Body of pancreas (tissue), 4 donors: ENCODE measurements around the gene ATP13A2. TPM values are rescaled to one million over a fixed set of nuclear protein-coding genes. Genes with fewer than 3 reads are reported as not detected.

Source experiments
- ATAC-seq: fragments of 150-250 bp; one replicate; pipeline ENCODE4 v1.9.1; 2016
- DNase-seq, 4 donors: peaks; one replicate each; pipeline ENCODE4 v3.0.0-alpha.2; 2019
- H3K27ac ChIP-seq, 4 donors: fragments of 200-600 bp; sonication (generic); 1 replicate in 3 of 4; 2 replicates in 1 of 4; pipeline versions ENCODE4 v1.5.1 to v1.6.1; 2016 to 2019; ENCODE audit warnings: mild to moderate bottlenecking in 1 of 4, mixed read lengths in 1 of 4, moderate library complexity in 1 of 4
- H3K27me3 ChIP-seq, 2 donors: fragments of 200-600 bp; sonication (generic); one replicate each; pipeline ENCODE4 v1.6.0; 2016; ENCODE audit warnings: mild to moderate bottlenecking in 1 of 2
- H3K36me3 ChIP-seq, 2 donors: fragments of 200-600 bp; sonication (generic); replicated peaks in 1 of 2; 2 replicates each; pipeline ENCODE4 v1.5.1; 2016; ENCODE audit warnings: low read depth in 2 of 2; ENCODE audit not compliant: insufficient read depth in 1 of 2
- H3K4me1 ChIP-seq: fragments of 200-600 bp; sonication (generic); one replicate; pipeline ENCODE4 v1.6.0; 2016
- H3K4me3 ChIP-seq, 2 donors: fragments of 200-600 bp; sonication (generic); 1 replicate in 1 of 2; 2 replicates in 1 of 2; pipeline ENCODE4 v1.5.1; 2016 to 2019
- H3K9me3 ChIP-seq, 3 donors: fragments of 200-600 bp; sonication (generic); 1 replicate in 2 of 3; 2 replicates in 1 of 3; pipeline ENCODE4 v1.5.1; 2016
- CTCF ChIP-seq, 7 experiments: fragments of 450-650 bp in 4 of 7; fragments of 200-600 bp in 3 of 7; sonication (generic) in 3 of 7; IDR thresholded peaks; one replicate each; pipeline ENCODE4 v1.5.1; 2016 to 2019; ENCODE audit warnings: antibody characterized with exemption in 7 of 7
- POLR2A ChIP-seq, 3 donors: fragments of 450-650 bp; IDR thresholded peaks; one replicate each; pipeline ENCODE4 v1.6.1; 2016; ENCODE audit warnings: antibody characterized with exemption in 3 of 3, mild to moderate bottlenecking in 2 of 3
- WGBS, 2 donors: methylation state at CpG; one replicate each; pipeline ENCODE4 v1.1.5; 2017; 5-methylcytosine and 5-hydroxymethylcytosine counted together
- intact Hi-C: fragments of 100-400 bp; cut with DNase I; formaldehyde crosslinking; loops from one replicate; pipeline ENCODE4 v1.15.1; 2023
- total RNA-seq, 2 donors: library from RNA; depleted of rRNA; stranded (reverse); fragments of >200 nt; gene quantifications; one replicate each; pipeline ENCODE4 v1.1.0, GENCODE V29; 2016

ATP13A2 gene
- total RNA-seq, 2 donors from 2014 or later, result 56.8 to 61.0 TPM

GRCh38 chr1:17039522-17039921 lies 27.8 kb upstream of the ATP13A2 start:
- WGBS, 2 donors, result 95 to 96% methylated on average over 2 of the region's 2 CpGs
- no peak overlapping the region for H3K4me3 ChIP-seq
- TF ChIP-seq POLR2A (IDR thresholded peaks at IDR 0.05) (no peak), CTCF (IDR thresholded peaks at IDR 0.05) (no peak)
- H3K9me3 ChIP-seq, result no peaks in the 10 kb centered on the region
- intact Hi-C loops, result no loop called here
- no peaks in the 10 kb centered on the region for H3K27me3 ChIP-seq
- no peaks in the 10 kb centered on the region for H3K4me1 ChIP-seq
- DNase-seq (no peak), ATAC-seq (no peak)
- H3K27ac ChIP-seq, result no peak overlapping the region
- H3K36me3 ChIP-seq, result peaks cover 4 to 15% of the 10 kb centered on the region in 2 donors

- ATAC-seq, result no peak
- Histone ChIP-seq H3K9me3 (no peaks in the 10 kb centered on the region), H3K4me1 (peaks cover 36% of the 10 kb centered on the region), H3K36me3 (peaks cover 4 to 6% of the 10 kb centered on the region in 2 donors), H3K4me3 (no peak overlapping the region), H3K27ac (no peak overlapping the region), H3K27me3 (no peaks in the 10 kb centered on the region)
- intact Hi-C loops, result no loop called here
- no peak for TF ChIP-seq CTCF (IDR thresholded peaks at IDR 0.05)
- TF ChIP-seq POLR2A (IDR thresholded peaks at IDR 0.05), result no peak
- WGBS, 2 donors, result 81 to 85% methylated on average over 4 of the region's 4 CpGs
- DNase-seq, result no peak
Observed at GRCh38 chr1:17033481-17033880, 21.8 kb upstream of the ATP13A2 start.

- Histone ChIP-seq H3K4me1 (peaks cover 42% of the 10 kb centered on the region), H3K36me3 (peaks cover 3 to 6% of the 10 kb centered on the region in 2 donors), H3K4me3 (no peak overlapping the region), H3K27ac (peak overlapping the region in 1 of 4 donors; percentile 40), H3K9me3 (no peaks in the 10 kb centered on the region), H3K27me3 (no peaks in the 10 kb centered on the region)
- no peak for TF ChIP-seq POLR2A (IDR thresholded peaks at IDR 0.05)
- TF ChIP-seq CTCF (IDR thresholded peaks at IDR 0.05), result no peak
- WGBS, 2 donors, result 69 to 86% methylated on average over 3 of the region's 3 CpGs
- DNase-seq (no peak), ATAC-seq (no peak)
- intact Hi-C loops, result no loop called here
Observed at GRCh38 chr1:17032741-17033140, 21.0 kb upstream of the ATP13A2 start.

- Histone ChIP-seq H3K9me3 (no peaks in the 10 kb centered on the region), H3K27me3 (no peaks in the 10 kb centered on the region), H3K27ac (peak overlapping the region in 3 of 4 donors; percentile 39 to 49 (median 40)), H3K36me3 (peaks cover 0 to 3% of the 10 kb centered on the region in 2 donors), H3K4me3 (no peak overlapping the region), H3K4me1 (peaks cover 51% of the 10 kb centered on the region)
- TF ChIP-seq CTCF (IDR thresholded peaks at IDR 0.05), result no peak
- TF ChIP-seq POLR2A (IDR thresholded peaks at IDR 0.05), result no peak
- no peak for DNase-seq
- ATAC-seq, result no peak
- intact Hi-C loops, result no loop called here
- WGBS, 2 donors, result 39 to 43% methylated on average over 4 of the region's 4 CpGs
Observed at GRCh38 chr1:17031436-17031835, 19.7 kb upstream of the ATP13A2 start.

GRCh38 chr1:17030206-17030605 lies 18.5 kb upstream of the ATP13A2 start:
- DNase-seq (no peak), ATAC-seq (no peak)
- 84 to 90% methylated on average over 4 of the region's 4 CpGs for WGBS, 2 donors
- Histone ChIP-seq H3K27me3 (no peaks in the 10 kb centered on the region), H3K9me3 (no peaks in the 10 kb centered on the region), H3K27ac (peak overlapping the region in 3 of 4 donors; percentile 69 to 88 (median 80)), H3K4me3 (no peak overlapping the region), H3K36me3 (peaks cover 0 to 6% of the 10 kb centered on the region in 2 donors), H3K4me1 (peaks cover 51% of the 10 kb centered on the region)
- intact Hi-C loops, result no loop called here
- TF ChIP-seq POLR2A (IDR thresholded peaks at IDR 0.05), result no peak
- no peak for TF ChIP-seq CTCF (IDR thresholded peaks at IDR 0.05)
